Stimulated activated CD8-positive, alpha-beta memory T cell treated with anti-CD3 and anti-CD28 coated beads, Interleukin-12 subunit alpha, Interleukin-12 subunit beta, amount 100 ng/mL, for 4 hours (primary cell): ENCODE measurements around the gene KRTAP10-1.

Source experiments
- DNase-seq: peaks from one replicate; pipeline ENCODE4 v3.0.0-alpha.2; 2020; ENCODE audit warnings: low read depth

KRTAP10-1 gene

DNA sequence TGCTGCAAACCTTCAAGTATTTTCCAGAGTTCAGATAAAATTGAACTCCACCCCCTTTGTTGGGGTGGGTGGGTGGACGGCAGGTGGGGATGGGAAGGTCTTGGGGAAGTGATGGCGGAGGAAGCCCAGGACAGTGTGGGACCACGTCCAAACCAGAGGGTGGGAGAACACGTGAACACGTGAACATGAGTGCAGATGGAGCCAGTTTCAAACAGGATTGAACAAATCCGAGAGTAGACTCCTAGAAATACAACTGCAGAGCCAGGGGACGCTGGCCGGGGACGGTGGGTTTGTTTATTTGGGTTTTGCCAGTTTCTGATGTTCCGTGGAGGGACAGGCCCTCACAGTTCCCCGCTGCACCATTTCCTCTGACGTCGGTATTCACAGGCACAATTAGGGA lies 8.4 kb upstream of the KRTAP10-1 start:
- no peak for DNase-seq

DNA sequence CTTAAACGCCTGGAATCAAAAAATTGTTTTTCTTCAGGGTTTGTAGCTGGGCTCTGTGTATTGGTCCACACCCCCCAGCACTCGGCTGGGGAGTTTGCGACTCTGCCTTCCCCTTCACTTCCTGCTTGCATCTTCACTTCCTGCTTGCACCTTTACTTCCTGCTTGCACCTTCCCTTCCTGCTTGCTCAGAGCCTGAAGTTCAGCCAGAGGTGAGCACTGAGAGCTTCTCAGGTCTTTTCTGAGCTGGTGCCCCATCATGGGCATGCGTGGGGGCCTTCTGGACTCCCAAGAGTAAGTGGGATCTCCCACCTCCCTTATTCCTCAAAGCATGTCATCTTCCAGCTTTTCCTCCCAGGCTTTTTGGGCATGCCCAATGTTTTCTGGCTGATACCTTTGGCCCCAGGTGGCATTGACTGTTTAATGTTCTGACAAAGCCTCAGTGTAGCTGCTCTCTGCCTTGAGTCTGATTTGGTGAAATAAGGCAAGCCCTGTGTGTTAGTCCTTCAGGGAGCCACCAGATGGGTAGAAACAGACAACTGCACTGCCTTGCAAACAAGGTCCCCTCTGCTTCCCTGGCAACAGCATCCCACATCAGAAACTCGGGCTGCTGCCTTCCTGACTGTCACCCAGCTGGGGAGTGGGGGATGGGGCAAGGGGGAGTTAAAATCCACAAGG lies 7.8 kb upstream of the KRTAP10-1 start:
- no peak for DNase-seq

DNA sequence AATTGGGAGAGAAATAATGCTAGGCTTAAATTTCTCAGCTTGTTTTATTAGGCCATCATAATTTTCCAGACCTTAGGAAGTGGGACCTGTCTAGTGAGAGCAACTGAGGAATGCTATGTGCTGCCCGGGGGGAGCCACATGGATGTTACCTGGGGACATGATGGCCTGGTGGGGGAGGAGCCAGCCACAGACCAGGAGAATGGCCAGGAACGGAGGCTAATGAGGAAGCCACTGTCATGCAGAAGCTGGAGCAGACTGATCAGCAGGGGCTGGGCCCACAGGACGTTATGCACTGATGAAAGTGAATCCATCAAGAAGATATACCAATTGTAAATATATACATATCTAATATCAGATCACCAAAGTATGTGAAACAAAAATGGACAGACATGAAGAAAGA lies 4.6 kb upstream of the KRTAP10-1 start:
- no peak for DNase-seq

DNA sequence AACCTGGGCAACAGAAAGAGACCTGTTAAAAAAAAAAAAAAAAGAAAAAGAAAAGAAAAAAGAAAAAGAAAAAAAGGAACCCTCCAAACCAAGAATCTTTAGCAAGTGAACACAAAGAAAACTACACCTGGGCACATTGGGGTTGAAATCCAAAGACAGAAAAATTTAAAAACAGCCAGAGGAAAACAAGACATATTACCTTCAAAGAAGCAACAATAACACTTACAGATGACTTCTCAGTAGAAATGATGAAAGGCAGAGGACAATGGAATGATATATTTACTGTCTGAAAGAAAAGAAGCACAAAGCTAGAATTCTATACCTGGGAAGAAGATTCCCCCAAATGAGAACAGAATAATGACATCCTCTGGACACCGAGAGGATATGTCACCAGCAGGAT lies 2.7 kb upstream of the KRTAP10-1 start:
- DNase-seq, result no peak

DNA sequence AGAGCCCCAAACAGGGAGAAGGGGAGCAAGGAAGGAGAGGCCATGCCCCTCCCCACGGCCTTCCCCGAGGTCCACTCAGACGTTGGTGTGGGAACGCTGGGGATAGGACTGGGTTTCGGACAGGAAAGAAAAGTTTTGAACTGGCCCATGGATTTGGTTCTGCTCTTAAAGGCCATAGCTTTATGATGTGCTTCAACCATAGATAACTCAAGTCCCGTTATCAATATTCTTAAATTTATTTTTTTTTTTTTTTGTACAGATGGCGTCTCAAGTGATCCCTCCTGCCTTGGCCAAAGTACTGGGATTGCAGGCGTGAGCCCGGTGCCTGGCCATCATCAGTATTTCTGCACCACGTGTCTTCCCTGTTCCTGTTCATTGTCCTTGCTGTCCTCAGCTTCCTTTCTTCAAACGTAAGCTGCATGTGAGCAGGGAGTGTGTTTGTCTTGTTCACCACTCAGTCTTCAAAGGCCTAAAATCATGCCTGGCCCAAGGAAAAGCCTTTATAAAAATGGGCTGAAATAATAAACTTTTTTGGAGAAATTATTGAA lies 820 bp upstream of the KRTAP10-1 start:
- no peak for DNase-seq

DNA sequence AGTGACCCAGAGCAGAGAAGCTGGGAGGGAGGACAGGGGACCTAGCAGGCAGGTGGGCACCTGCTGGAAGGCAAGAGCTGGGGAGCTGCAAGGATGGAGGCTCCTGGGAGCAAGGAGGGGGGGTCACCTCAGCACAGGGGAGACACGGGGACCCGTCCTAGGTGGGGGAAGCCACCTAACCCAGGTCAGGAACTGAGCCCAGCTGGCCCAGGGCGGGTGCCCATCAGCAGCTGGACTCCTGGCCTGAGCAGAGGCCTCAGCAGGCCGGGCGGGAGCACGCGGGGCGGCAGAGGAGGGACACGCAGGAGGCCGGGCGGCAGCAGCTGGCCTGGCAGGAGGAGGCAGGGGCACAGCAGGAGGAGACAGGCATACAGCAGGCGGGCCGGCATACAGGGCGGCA lies 949 bp downstream of the KRTAP10-1 start:
- no peak for DNase-seq

DNA sequence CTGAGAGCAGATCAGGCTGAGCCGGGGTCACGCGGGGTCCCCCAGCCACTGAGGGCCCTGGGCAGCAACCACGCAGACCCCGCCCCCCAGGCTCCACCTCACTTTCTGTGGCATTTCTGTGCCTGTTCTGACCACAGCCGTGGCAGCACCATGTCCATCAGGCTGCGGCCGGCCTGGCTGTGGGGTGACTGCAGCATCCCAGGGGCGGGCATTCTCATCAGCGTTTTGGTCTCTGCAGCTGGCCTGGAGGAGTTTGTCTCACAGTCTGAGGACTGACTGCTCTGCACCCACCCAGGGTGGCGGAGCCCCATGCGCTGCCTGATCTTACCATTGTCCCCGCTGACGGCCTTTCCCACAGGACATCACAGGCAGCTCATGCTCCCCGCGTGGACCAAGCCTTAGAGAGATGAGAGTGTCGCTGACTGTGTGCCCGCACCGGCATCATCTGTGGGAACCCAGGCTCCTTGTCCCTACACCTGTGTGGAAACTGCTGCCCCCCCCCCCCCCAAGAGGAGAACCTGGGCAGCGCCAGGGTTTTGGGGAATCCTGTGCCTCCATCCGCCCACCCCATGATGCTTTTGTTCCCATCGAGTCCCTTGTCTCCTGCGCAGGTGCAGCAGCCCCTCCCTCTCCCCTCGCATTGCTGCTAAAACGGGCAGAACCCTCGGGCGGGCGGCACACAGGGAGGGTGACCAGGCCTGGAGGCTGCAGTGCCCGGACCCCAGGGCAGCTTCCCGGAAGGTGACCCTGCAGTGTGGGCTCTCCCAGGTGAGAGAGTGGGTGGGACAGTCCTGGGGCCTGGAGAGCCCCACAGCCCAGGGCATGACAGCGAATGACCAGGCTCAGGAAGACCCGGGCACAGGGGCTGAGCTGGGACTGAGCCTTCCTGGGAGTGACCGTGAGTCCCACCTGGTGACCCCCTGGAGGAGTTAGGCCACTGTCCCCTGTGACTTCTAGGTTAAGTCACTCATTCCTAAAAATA lies 1.8 kb downstream of the KRTAP10-1 start:
- DNase-seq, result no peak

DNA sequence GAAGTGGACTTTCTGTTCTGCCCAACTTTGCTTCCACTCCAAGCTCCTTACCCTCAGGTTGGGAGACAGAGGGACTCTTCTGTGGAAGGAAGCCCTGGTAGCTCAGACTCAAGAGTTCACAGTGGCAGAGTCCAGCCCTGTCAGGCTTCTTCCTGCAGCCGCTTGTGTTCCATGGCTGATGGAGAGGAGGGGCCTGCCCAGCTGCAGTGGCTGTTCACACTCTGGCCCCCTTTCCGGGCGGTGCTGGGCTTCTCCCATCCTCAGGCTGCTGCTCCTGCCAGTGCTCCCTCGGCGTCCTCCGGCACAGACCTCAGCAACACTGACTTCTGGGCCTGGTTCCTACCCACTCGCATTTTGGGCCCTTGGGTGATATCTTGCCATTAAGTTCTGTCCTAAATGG lies 4.0 kb downstream of the KRTAP10-1 start:
- DNase-seq, result no peak

DNA sequence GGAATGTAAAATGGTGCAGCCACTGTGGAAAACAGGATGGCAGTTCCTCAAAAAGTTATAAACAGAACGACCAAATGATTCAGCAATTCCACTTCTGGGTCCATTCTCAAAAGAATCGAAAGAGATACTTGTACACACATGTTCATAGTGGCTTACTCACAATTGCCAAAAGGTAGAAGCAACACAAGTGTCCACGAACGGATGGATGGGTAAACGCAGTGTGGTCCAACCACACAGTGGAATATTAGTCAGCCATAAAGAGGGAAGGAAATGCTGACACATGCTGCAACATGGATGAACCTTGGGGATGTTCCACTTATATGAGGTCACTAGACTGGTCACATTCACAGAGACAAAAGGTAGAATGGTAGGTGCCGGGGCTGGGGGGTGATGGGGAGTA lies 5.3 kb downstream of the KRTAP10-1 start:
- no peak for DNase-seq

DNA sequence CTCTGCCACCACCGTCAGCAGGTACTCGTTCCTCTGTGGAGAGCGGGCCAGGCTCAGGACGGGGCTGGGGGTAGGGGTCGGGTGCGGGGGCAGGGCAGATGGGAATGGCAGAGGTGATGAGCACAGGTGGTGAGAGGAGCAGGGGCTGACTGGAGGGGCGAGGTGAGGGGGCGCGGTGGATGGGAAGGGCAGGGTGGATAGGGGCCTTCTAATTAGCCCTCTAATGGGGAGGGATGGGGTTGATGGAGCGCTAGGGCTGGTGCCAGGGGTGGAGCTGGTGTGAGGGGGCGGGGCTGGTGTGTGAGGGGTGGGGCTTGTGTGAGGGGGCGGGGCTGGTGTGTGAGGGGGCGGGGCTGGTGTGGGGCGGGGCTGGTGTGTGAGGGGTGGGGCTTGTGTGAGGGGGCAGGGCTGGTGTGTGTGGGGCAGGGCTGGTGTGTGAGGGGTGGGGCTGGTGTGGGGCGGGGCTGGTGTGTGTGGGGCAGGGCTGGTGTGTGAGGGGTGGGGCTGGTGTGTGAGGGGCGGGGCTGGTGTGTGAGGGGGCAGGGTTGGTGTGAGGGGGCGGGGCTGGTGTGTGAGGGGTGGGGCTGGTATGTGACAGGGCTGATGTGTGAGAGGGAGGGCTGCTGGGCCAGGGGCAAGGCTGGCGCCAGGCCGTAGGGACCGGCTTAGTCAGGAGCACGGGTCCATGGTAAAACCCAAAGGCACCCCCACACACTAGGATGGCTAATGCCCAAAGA lies 5.9 kb downstream of the KRTAP10-1 start:
- no peak for DNase-seq

DNA sequence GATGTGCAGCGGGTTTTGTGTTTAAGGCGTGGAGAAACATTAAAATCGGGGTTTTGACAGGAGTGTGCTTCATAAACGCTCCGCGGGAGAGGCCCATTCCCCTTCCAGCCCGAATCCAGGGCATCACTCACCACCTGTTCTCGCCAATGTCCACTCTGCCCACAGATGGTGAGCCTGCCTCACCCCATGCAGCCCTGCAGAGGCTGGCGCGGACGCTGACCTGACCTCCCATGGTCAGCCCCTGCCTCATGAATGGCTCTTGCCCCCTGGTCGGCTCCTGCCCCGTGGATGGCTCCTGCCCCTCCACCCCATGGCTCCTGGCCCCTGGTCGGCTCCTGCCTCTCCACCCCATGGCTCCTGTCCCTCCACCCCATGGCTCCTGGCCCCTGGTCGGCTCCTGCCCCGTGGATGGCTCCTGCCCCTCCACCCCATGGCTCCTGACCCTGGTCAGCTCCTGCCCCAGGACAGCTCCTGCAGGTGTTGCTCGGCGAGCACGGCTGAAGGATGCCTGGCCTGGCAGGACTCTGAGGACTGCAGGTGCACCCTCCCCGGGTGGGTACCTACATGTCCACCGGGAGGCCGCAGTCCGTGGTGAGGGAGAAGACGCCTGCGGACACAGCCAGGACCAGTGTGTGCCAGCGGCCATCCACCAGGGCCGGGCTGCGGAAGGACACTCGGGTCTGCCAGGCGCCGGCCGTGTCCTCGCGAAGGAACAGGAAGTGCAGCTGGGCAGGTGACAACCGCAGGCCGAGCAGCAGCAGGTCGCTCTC lies 6.7 kb downstream of the KRTAP10-1 start:
- no peak for DNase-seq

DNA sequence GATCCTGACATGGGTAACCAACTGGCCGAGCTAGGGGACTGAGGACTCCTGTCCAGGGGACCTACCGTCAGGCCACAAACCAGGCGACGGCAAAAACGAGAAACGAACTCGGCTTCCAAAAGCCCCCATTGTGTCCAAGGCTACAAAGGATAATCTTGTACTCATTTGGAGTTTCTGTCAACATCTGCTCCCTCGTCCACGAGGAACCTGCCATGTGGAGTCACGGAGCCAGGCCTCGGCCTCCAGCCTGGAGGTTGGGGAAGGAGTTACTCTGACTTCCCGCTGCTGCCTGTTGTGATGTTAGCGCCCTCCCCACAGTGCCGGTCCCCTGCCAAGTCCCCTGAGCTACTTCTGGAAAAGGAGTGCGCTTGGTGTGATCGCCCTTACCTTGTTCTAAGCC lies 7.3 kb downstream of the KRTAP10-1 start:
- no peak for DNase-seq

DNA sequence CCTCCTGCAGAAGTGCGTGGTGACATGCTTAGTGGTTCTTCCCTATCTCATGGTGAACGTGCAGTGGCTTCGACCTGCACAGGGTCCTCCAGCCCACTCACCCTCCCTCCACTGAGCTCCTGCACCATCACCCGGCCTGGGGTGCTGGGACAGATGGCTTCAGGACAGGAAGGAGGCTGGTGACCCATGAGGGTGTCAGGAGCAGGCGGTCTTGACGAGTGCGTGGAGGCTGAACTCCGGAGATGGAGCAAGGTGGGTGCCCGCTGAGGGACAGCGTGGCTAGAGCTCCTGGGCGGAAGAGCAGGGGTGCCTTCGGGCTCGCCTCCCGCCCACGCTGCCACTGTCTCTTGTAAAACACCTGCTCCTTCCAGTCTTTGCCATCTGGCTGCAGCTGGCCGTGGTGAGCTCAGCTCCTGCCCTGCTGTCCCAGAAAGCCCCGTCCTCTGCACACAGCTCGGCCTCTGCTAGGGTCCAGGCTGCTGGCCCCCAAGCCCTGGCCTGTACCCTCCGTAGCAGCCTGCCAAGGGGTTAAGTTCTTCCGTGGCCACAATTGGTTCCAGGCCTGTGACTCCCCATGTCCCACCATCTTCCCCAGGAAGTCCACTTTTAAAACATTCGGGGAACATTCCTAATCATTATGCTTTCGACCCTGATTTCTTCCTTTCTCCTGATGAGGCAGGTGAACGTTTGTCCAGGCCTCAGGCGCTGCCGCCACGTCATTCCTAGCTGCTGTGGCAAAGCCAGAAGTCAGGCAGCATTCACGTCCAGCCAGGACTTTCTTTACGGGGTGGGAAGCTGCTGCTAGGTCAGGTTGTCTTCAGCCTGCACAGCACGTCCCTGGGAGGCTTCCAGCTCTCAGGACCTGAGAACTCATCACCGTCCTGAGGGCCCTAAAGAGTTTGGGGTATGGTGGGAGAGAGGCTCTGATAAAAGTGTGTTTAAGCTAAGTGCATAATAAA lies 8.1 kb downstream of the KRTAP10-1 start:
- no peak for DNase-seq

DNA sequence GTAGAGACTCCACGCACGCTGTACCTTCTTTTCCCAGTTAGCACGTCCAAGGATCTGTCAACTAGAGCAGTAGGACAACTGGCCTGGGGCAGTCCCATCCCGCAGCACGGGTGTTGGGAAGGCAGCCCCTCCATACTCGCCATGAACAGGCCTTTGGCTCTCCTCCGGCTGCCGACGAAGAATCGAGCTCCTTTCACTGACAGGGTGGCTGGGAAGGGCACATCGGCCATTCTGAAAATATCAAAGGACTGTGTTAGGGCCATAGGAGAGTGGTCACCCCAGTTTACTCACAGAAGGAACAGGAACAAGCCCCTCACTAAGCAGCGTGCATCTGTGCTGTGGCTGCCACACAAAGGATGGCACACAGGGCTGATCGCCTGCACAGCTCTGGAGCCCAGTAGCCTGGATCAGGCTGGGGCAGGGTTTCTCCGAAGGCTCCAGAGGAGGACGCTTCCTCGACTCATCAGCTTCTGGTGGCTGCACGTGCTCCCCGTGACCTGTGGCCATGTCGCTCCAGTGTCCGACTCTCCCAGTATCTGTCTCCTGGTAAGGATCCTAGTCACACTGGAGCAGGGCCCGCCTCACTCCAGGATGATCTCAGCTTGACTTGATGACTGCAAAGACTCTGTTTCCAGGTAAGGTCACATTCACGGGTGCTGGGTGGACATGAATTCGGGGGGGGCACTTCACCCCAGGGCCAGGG lies 8.9 kb downstream of the KRTAP10-1 start:
- no peak for DNase-seq

DNA sequence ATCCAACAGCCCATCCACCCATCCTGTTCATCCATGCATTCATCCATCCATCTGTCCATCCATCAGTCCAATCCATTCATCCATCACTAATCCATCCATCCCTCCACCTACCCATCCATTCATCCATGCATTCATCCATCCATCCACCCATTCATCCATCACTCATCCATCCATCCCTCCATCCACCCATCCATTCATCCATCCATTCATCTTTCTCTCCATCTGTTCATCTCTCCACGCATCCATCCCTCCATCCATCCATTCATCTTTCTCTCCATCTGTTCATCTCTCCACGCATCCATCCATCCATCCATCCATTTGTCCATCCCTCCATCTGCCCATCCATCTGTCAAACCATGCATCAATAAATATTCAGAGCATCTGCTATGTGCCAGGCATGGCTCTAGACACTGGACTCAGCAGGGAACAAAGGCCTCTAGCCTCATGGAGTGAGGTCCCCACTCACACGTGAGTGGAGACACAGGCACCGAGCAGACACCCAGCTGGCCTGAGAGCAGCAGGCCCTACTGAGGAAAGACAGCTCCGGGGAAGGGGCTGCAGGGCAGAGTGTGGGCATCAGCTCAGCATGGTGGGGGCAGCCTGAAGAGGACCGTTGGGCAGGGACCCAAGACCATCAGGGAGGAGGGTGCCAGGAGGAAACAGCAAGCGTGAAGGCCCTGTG lies 9.6 kb downstream of the KRTAP10-1 start:
- DNase-seq, result no peak

DNA sequence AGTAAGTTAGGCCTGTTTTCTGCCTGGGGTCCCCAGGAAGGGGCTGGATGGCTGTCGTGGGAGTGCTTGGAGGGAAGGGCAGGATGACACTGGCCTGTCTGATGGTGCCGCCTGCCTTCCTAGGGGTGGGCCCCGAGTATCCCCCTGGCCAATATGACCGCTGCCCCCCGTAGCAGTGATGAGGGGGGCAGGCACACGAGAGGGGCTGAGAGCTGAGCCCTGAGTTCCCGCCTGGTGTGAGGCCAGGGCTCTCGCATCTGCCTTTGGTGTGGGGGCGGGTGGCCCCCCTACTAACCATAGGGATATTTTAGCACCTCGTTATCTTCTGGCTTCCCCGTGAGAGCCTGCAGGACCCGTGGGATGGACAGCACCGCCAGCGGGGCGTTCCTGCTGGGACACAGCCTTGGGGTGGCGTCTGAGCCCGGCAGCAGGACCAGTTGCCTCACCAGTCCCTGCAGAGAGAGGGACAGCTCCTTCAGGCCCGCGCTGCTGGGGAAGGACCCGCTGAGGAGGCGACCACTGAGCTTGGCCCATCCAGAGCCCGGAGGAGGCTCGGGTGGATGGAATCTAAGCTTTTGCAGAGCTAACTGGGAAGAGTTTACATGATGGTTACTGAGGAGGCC lies 10.4 kb downstream of the KRTAP10-1 start:
- DNase-seq, result no peak

DNA sequence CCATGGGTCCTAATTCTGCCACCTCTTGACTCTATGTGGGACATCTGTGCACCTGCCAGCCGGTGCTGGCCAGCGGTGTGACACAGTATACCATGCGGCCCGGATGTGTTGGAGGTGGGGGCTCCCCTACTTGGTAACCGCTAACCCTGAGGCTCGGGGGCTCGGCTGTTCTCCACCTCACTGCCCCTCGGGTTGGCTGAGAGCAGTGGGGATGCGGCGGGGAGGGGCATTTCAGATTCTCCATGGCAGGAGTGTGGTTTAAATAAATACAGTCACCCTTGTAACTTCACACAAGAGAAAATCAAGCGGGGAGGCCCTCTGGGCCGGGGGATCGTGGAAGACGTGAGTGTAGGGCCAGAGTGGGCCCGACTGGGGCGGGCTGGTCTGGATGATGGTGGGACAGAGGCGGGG lies 11.0 kb downstream of the KRTAP10-1 start:
- DNase-seq, result no peak

DNA sequence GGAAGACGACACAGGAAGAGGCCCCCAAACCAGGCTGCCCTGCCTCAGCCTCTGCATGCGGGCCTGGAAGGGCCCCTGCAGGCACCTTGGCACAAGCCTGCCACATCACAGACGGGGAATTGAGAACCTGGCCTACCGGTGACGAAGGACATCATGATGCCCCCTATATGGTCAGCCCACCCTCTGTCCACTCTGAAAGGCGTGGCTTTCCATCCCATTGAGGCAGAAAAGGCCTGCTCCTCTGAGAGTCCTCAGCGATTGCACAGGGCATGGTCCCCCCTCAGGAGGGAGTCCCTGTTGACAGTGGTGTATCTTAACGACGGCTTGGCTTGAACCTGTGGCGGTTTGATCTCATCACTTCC lies 11.4 kb downstream of the KRTAP10-1 start:
- no peak for DNase-seq
